ENCODE measurements around the gene ERBB4.
"Not testable (repeated sequence)": the region's sequence is repeated elsewhere in the genome, so short reads cannot be mapped to it uniquely, and the experiment has no call there.

Gene ERBB4

DNA sequence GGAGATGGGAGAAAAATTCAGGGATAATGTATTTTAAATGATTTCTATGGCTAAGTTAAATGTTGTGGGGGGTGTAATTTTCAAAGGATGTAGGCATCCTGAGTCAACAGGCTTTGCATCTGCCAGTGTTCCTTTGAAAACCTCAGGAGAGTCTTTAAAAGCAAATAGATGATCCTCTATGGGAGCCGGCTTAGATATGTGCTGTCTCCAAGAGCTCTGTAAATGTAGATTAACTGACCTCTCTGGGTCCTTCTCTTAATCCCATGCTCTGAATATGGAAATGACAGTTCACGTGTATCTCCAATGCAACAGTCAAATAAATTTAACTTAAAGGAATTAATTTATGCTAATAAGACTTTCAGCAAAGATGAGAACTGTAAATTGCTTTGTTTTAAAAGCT, 292.7 kb downstream of the ERBB4 start:
- H3K27ac ChIP-seq, result no peak overlapping the region

DNA sequence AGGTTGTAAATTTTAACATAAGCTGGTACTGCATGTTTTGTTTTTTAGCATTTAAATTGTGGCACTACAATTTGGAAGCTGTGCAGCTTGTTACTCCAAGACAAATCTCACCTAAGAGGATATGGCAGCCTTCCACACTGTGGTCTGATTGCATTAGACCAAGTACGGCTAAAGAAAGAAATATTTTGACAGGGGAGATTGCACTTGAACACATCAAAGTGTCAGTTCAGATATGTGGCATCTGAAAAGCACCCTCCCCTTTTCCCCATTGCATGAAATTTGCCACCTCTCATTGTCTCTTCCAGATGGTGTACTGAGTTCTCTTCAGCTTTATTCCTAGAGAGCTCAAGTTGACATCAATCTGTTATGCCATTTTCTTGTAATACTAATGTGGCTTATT, 295.9 kb downstream of the ERBB4 start:
- H3K4me3 ChIP-seq, result no peak overlapping the region
- no peak overlapping the region for H3K27ac ChIP-seq

More for the DNA sequence above, 292.7 kb downstream of the ERBB4 start:
- H3K4me3 ChIP-seq, result no peak overlapping the region

DNA sequence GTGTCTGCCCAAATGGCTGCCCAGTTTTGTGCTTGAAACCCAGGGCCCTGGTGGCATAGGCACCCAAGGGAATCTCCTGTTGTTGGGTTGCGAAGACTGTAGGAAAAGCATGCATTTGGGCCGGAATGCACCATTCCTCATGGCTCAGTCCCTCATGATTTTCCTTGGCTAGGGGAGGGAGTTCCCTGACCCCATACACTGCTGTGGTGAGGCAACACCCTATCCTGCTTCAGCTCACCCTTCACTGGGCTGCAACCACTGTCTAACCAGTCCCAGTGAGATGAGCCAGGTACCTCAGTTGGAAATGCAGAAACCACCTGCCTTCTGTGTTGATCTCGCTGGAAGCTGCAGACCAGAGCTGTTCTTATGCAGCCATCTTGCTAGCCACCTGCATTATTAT, 300.4 kb downstream of the ERBB4 start:
- not testable (repeated sequence) for H3K27ac ChIP-seq, H3K4me3 ChIP-seq

DNA sequence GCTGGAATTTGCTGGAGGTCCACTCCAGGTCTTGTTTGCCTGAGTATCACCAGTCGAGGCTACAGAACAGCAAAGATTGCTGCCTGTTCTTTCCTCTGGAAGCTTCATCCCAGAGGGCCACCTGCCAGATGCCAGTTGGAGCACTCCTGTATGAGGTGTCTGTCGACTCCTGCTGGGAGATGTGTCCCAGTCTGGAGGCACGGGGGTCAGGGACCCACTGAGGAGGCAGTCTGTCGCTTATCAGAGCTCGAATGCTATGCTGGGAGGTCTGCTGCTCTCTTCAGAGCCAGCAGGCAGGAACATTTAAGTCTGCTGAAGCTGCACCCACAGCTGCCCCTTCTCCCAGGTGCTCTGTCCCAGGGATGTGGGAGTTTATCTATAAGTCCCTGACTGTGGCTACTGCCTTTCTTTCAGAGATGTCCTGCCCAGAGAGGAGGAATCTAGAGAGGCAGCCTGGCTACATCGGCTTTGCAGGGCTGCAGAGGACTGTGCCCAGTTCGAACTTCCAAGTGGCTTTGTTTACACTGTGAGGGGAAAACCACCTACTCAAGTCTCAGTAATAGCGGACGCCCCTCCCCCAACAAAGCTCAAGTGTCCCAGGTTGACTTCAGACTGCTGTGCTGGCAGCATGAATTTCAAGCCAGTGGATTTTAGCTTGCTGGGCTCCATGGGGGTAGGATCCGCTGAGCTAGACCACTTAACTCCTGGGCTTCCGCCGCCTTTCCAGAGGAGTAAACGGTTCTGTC, 301.1 kb downstream of the ERBB4 start:
- Histone ChIP-seq H3K27ac (no peak overlapping the region), H3K4me3 (no peak overlapping the region)

DNA sequence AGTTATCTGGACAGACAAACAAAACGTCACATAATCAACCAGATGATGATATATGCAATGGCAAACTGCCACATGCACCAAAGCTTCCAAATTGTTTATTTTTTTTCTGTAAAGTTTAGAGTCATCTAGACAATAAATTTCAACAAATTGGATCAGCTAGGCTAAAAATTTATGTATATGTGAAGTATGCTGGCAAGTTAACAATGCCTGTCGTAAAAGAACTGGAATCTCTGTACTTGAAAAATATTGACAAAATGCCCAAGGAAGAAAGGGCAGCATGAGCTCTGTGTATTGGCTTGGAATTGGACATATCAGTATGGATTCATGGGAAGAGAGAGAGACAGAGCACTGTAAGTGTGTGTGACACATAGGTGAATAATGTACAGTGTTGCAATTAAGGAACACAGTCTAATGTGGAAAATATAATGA, 309.8 kb downstream of the ERBB4 start:
- H3K27ac ChIP-seq, result no peak overlapping the region
- no peak overlapping the region for H3K4me3 ChIP-seq

DNA sequence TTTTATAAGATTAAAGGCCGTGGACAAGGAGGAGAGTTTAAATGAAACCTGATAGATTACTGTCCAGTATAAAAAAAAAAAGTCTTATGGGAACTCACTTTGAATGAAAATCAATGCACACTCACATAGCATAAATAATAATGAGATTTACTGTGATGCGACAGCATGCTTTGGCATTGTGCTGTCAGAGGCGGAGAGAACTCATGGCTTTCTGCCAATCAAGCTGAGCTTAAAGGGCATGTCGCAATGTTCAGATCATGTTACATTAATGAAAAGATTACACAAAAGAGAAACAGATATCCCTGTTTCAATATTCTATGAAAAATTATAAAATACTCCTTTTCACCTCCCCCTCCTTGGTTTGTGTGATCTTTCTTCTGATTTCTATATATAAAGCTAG, 310.8 kb downstream of the ERBB4 start:
- Histone ChIP-seq H3K4me3 (no peak overlapping the region), H3K27ac (no peak overlapping the region)

DNA sequence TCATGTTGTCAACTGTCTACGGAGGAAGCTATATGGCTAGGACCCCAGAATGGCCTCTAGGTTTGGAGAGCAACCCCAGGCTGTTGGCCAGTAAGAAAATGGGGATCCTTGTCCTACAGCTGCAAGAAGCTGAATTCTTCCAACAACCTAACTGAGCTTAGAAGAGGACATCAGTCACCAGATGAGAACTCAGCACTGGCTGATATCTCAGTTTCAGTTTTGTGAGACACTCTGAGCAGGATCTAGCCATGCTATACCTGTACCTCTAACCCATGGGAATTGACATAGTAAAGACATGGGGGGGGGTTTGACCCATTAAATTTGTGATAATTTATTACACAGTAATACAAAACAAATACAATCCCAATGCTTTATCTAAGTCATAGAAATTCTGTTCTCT, 312.5 kb downstream of the ERBB4 start:
- no peak overlapping the region for H3K27ac ChIP-seq
- H3K4me3 ChIP-seq, result no peak overlapping the region

DNA sequence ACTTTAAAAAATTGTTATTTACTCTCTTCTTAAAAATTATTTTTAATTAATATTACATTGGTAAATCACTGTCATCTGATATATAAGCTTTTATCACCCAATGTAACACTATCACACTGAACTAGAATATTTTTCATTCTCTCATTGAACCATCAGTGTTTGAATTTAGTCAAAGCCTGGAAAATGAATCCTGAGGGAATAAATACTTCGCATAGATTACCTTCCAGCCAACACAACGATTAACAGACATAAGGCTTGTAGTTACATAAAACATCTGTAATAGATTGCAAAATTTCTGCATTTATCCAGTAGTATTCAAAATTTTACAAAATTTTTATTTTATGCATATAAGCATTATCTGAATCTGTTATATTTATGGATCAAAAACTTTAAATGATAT, 314.9 kb downstream of the ERBB4 start:
- Histone ChIP-seq H3K4me3 (no peak overlapping the region), H3K27ac (no peak overlapping the region)

DNA sequence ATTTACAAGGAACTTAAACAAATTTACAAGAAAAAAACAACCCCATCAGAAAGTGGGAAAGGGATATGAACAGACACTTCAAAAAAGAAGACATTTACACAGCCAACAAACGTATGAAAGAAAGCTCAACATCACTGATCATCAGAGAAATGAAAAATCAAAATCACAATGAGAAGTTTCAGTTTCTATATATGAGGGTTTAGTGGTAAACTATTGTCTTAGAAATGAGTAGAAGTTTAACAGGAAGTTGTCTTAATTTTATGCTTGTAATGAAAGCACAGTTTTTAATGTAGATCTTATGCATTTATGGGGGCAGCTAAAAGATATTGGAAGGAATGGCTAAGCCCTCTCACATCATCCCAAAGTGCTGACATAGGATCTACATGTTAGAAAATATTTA, 325.4 kb downstream of the ERBB4 start:
- no peak overlapping the region for H3K27ac ChIP-seq

DNA sequence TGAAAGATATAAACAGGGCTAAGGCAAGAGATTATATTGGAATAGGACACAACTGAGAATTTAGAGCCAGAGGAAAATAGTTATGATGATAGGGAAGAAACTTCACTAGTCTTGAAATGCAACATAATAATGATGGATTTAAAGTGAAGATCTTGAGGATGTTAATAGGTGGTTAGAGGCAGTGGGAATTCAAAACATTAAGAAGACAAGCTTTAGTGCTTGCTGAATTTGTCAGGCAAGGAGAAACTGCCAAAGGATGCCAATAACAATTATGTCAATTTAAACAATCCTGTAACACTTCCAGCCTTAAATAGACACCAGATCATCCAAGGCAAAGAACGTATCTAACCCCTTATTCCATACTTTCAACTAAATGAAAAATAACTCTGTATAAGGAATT, 330.1 kb downstream of the ERBB4 start:
- Histone ChIP-seq H3K4me3 (no peak overlapping the region), H3K27ac (no peak overlapping the region)

More for the DNA sequence above, 325.4 kb downstream of the ERBB4 start:
- no peak overlapping the region for H3K4me3 ChIP-seq

DNA sequence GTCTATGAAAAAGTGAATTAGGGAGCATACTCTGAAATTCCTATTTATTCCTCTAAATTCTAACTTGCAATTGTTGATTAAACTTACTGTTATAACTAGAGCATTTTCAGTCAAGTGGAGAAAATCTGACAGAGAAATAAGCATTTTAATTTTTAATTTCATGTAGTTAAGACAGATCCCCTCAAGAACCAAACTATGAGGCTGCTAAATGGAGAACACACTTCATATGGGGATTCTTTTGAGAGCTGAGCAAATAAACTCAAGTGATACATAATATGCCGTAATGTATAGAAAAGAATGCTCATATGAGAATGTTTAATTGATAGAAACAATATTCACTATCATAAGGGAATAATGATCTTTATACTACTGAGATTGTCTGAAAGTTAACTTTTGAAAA, 340.8 kb downstream of the ERBB4 start:
- no peak overlapping the region for H3K27ac ChIP-seq
- no peak overlapping the region for H3K4me3 ChIP-seq

DNA sequence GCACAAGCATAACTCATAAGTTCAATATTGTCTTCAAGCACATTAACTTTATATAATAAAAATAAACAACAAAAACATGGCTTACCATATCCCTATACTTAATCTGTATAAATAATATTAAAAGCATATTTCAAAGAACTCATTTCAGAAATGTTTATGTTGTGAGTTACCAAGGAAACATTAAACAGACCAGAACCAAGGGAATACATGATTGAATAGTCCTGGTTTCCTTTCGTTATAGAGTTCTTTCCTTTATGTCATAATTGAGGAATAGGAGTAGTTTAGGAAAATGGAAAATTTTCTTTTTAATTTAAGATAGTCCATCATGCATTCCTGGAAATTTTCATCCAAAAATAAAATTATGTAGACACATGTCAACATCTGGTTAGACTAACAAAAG, 343.0 kb downstream of the ERBB4 start:
- H3K4me3 ChIP-seq, result no peak overlapping the region
- no peak overlapping the region for H3K27ac ChIP-seq

DNA sequence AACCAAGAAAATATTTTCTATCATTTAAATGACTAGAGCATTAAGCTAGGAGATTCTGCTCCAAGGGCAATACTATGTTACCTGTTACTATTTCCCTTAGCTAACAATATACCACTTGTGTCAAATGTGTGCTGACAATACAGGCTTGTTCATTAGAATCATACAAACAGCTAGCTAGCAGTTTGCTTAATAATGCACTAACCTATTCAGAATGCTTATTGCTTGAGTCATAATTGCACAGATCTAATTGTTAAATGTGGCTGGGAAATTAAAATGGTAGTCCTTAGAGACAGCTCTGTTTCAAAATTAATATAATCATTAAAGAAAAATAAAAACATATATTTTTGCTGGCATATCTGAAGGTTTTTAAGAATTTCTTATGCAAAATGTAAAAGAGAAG, 344.2 kb downstream of the ERBB4 start:
- no peak overlapping the region for H3K4me3 ChIP-seq
- H3K27ac ChIP-seq, result no peak overlapping the region

DNA sequence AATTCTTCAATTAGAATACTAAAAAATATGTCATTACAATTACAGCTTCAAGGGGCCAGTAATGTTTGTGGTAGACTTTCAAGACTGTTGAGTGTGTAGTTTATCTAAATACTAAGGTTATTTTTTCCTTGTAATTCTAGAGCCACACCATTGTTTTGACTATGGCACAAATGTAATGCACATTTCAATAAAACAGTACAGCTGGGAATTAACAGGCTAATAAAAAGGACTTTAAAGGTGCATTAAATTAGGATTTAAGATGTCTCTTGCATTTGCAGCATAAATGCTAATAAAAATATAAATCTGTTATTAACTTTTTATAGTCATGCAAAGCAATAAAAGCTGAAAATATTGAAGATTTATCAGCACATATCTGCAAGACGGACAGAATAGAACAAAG, 344.8 kb downstream of the ERBB4 start:
- no peak overlapping the region for H3K4me3 ChIP-seq

DNA sequence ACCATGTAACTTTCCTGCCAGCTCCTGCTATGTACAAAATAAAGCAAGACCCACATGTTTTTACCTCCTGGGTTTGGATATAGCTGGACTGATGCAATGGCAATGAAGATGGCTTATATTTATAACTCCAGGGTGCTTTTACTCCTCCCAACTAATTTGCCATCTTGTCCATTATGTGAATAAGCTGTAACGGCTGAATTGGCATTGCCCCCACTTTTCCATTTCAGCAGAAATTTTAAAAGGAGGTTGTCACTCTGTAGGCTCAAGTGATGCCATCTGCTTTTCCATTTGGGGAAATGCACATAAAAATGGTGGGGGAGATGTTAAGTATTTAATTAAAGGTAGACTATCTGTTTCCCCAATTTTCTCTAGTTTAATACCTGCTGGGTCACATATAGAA, 345.5 kb downstream of the ERBB4 start:
- no peak overlapping the region for H3K4me3 ChIP-seq
- no peak overlapping the region for H3K27ac ChIP-seq

More for the DNA sequence above, 344.8 kb downstream of the ERBB4 start:
- H3K27ac ChIP-seq, result no peak overlapping the region

DNA sequence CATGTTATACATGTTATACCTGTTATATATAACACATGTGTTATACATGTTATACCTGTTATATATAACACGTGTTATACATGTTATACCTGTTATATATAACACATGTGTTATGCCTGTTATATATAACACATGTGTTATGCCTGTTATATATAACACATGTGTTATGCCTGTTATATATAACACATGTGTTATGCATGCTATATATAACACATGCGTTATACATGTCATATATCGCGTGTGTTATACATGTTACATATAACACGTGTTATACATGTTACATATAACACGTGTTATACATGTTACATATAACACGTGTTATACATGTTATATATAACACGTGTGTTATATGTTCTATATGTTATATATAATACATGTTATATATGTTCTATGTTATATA, 347.2 kb downstream of the ERBB4 start:
- H3K4me3 ChIP-seq, H3K27ac ChIP-seq: not testable (repeated sequence)

DNA sequence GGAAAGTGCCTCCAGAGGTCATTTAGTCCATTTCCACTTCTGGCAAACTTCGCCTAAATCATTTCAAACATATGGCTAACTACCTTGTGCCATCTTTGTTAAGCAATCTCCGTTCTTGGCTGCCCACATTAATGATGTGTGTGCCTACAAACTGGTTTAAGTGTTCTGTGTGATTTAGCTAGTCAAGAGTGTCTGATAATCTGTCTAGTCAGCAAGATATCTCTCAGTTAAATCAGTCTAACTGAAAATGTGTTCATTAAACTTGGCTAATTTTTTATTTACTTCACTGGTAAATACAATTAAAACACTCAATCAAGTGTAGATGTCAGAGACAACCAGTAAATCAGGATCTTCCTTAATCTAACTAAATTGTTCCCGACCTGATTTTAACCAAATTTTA, 352.4 kb downstream of the ERBB4 start:
- Histone ChIP-seq H3K4me3 (no peak overlapping the region), H3K27ac (no peak overlapping the region)

DNA sequence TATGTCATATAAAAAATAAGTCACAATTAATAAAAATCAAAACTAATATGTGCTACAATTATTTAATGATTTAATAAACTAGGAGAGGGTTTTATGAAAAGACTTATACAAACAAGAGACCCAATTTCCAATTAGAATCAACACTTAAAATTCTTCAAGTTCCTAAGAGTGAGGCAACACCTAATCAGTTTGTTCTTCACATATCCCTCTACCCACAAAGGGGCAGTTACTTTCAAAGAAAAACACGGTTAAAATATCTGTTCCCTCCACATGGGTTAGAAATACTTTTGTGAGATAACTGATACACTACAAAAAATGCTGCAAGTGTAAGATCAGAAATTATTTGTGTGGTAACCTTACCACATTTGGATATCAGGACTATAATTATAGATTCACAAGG, 357.0 kb downstream of the ERBB4 start:
- H3K4me3 ChIP-seq, result no peak overlapping the region
- no peak overlapping the region for H3K27ac ChIP-seq

DNA sequence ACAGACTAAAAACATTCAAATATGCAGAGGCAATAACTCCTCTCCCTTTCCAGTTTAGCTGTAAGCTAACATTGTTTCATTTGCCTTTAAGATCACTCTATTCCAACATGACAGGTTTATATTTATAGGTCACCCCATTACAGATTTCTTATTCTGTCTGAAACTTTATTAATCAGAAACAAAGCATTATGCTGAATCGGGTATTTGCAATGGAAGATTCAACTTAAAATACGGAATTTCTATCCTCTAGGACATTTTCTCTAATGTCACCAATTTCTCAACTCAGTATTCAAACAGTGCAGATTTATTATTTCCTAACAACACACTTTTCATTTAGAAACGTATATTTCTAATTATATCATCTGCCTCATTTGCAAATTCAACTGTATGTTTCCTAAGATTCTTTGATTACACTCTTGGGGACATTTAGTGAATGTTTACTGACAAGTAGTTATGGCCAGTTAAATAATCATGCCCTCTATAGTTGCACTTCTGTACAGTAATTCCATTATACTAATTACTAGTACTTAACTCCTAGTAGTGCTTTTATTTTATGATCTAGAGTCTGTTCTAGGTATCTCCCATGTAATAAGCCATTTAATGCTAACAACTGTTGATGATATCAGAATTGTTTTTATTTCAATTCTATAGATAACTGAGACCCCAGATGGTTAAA, 358.1 kb downstream of the ERBB4 start:
- no peak overlapping the region for H3K27ac ChIP-seq

DNA sequence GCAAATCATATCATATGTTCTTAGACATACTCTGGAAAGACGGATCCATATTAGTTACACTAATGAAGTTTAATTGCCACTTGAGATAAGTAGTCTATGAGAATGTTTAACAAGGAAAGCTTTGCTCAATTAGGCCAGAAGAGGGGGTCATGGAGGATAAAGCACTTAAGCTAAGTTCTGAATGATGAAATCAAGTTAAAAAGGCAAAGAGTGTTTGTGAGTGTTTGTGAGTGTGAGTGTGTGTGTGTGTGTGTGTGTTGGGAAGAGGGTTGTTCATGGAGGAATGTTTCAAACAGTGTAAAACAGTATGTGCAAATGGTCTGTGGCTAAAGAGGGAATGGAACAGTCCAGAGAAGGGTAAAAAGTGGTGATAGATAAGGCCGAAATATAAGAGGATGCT, 360.9 kb downstream of the ERBB4 start:
- no peak overlapping the region for H3K4me3 ChIP-seq
- H3K27ac ChIP-seq, result no peak overlapping the region

More for the DNA sequence above, 358.1 kb downstream of the ERBB4 start:
- H3K4me3 ChIP-seq, result no peak overlapping the region

DNA sequence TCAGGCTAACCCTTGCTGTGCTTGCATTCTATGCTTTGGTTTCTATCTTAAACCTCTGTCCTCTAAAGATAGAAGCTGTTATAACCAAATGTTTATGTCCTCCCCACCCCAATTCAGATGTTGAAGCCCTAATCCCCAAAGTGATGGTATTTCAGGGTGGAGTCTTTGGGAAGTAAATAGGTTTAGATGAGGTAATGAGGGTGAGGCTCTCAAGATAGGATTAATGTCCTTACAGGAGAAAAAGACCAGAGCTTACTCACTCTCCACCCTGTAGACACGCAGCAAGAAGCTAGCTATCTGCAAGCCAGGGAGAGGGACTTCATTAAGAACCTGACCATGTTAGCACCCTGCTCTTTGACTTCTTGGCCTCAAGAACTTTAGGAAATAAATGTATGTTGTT, 362.5 kb downstream of the ERBB4 start:
- Histone ChIP-seq H3K27ac (no peak overlapping the region), H3K4me3 (no peak overlapping the region)
